ENCODE results near the gene RPS19.

GRCh38 chr19:41870401-41870873, 10.4 kb downstream of the RPS19 start:
- TF ChIP-seq, protein P1, sequence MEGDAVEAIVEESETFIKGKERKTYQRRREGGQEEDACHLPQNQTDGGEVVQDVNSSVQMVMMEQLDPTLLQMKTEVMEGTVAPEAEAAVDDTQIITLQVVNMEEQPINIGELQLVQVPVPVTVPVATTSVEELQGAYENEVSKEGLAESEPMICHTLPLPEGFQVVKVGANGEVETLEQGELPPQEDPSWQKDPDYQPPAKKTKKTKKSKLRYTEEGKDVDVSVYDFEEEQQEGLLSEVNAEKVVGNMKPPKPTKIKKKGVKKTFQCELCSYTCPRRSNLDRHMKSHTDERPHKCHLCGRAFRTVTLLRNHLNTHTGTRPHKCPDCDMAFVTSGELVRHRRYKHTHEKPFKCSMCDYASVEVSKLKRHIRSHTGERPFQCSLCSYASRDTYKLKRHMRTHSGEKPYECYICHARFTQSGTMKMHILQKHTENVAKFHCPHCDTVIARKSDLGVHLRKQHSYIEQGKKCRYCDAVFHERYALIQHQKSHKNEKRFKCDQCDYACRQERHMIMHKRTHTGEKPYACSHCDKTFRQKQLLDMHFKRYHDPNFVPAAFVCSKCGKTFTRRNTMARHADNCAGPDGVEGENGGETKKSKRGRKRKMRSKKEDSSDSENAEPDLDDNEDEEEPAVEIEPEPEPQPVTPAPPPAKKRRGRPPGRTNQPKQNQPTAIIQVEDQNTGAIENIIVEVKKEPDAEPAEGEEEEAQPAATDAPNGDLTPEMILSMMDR (conservative IDR thresholded peaks at IDR 0.05 in 1 of 2, IDR thresholded peaks at IDR 0.05 in 1 of 2; ENCODE audit: extremely low read depth in 1 of 2, insufficient read depth in 1 of 2, low read depth in 1 of 2, low read length in 2 of 2): no peak
- no peak for TF ChIP-seq EZH2 (IDR thresholded peaks at IDR 0.05; ENCODE audit: borderline replicate concordance, low read length)
